Large intestine (tissue), 3 donors: ENCODE data around the gene CYBC1. TPM values are rescaled to one million over a fixed set of nuclear protein-coding genes. Genes with fewer than 3 reads are reported as not detected.
"Not testable (repeated sequence)": the region's sequence is repeated elsewhere in the genome, so short reads cannot be mapped to it uniquely, and the experiment has no call there.

Experiments used
- DNase-seq, 2 donors: peaks; one replicate each; pipeline versions ENCODE4 v3.0.0 to v3.0.0-alpha.2; 2013
- H3K27ac ChIP-seq: one replicate; pipeline ENCODE4 v1.5.1; 2013; ENCODE audit warnings: low read length
- H3K27me3 ChIP-seq: 2 replicates; pipeline ENCODE4 v1.6.1; 2013; ENCODE audit warnings: low read length; ENCODE audit not compliant: control insufficient read depth, insufficient read depth
- H3K36me3 ChIP-seq: 2 replicates; pipeline ENCODE4 v1.6.1; 2013; ENCODE audit warnings: low read length; ENCODE audit not compliant: control insufficient read depth, insufficient read depth
- H3K4me1 ChIP-seq: one replicate; pipeline ENCODE4 v1.6.1; 2013; ENCODE audit warnings: low read length; ENCODE audit not compliant: control insufficient read depth, insufficient read depth
- H3K4me3 ChIP-seq: one replicate; pipeline ENCODE4 v1.5.1; 2013; ENCODE audit warnings: low read length
- H3K9me3 ChIP-seq: one replicate; pipeline ENCODE4 v1.6.1; 2013; ENCODE audit warnings: mild to moderate bottlenecking, low read depth, low read length, moderate library complexity; ENCODE audit not compliant: control insufficient read depth
- WGBS: methylation state at CpG from one replicate; pipeline ENCODE4 v1.1.5; 2013; ENCODE audit warnings: low lambda C conversion rate; ENCODE audit not compliant: insufficient coverage; 5-methylcytosine and 5-hydroxymethylcytosine counted together
- polyA plus RNA-seq: library from polyadenylated mRNA; unstranded; fragments of 120-200 nt; gene quantifications from one replicate; pipeline ENCODE4 v1.2.1, GENCODE V29; 2013

CYBC1 gene
- polyA plus RNA-seq, 1 donor = 60.4 TPM

GRCh38 chr17:82416771-82417170 is 33.8 kb downstream of the CYBC1 start:
- WGBS = 86% methylated on average over 1 of the region's 6 CpGs
- Histone ChIP-seq H3K4me1 (peaks cover 11% of the 10 kb centered on the region), H3K27ac (no peak overlapping the region), H3K9me3 (no peaks in the 10 kb centered on the region), H3K27me3 (no peaks in the 10 kb centered on the region), H3K36me3 (peaks cover 14% of the 10 kb centered on the region), H3K4me3 (no peak overlapping the region)
- DNase-seq = no peak

DNA sequence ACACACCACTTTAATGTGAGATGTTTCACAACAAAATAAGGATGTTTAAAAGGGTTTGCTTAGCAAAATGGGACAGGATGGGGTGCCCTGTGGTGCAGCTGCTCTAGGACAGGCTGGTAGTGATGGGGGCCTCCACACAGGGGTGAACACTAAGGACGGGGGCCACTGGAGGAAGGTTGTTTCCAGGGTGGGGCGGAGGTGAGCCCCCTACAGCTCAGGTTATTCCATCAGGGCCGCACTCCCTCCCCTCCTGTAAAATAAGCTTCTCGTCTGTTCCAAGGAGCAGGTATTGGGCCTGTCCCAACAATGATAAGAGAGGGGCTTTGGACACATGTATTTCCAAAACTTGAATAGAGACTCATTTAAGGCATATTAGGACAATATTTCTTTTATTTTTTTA is 34.3 kb downstream of the CYBC1 start:
- H3K4me1 ChIP-seq = peaks cover 11% of the 10 kb centered on the region
- H3K36me3 ChIP-seq = peaks cover 13% of the 10 kb centered on the region
- WGBS = no CpG with 5 or more reads among the region's 4 CpGs
- H3K27me3 ChIP-seq = no peaks in the 10 kb centered on the region
- H3K4me3 ChIP-seq = no peak overlapping the region
- DNase-seq = no peak
- no peaks in the 10 kb centered on the region for H3K9me3 ChIP-seq
- H3K27ac ChIP-seq = no peak overlapping the region

GRCh38 chr17:82415786-82416185 is 34.8 kb downstream of the CYBC1 start:
- H3K4me1 ChIP-seq = peaks cover 11% of the 10 kb centered on the region
- no peak for DNase-seq
- H3K36me3 ChIP-seq = peaks cover 8% of the 10 kb centered on the region
- H3K4me3 ChIP-seq = no peak overlapping the region
- WGBS = no CpG with 5 or more reads among the region's 9 CpGs
- H3K27ac ChIP-seq = no peak overlapping the region
- H3K27me3 ChIP-seq = no peaks in the 10 kb centered on the region
- no peaks in the 10 kb centered on the region for H3K9me3 ChIP-seq

DNA sequence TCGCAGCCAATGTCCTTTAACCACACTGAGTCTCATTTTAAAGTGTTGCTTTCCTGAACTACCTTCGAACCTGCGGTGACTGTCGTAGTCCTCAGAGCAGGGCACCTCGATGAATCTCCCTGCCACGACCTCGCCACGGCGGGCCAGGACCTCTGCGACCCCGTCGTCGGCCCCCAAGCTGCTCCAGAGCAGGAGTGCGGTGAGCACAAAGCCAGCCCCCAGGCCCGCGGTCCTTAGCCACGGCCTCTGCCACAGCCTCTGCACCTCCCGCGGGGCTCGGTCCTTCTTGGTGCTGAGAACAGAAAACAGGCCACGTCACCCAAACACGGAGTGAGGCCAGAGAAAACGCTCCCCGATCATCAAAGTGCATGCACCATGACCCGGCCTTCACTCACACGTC is 35.2 kb downstream of the CYBC1 start:
- Histone ChIP-seq H3K27me3 (no peaks in the 10 kb centered on the region), H3K4me1 (peaks cover 11% of the 10 kb centered on the region), H3K9me3 (no peaks in the 10 kb centered on the region), H3K36me3 (peaks cover 6% of the 10 kb centered on the region), H3K27ac (no peak overlapping the region), H3K4me3 (no peak overlapping the region)
- DNase-seq = no peak
- no CpG with 5 or more reads among the region's 26 CpGs for WGBS

GRCh38 chr17:82414548-82415281 is 35.8 kb downstream of the CYBC1 start:
- Histone ChIP-seq H3K27ac (no peak overlapping the region), H3K36me3 (peaks cover 9% of the 10 kb centered on the region), H3K4me1 (peaks cover 10% of the 10 kb centered on the region), H3K27me3 (no peaks in the 10 kb centered on the region), H3K4me3 (no peak overlapping the region), H3K9me3 (no peaks in the 10 kb centered on the region)
- WGBS = 82% methylated on average over 2 of the region's 38 CpGs
- peak; percentile 32 to 58 for DNase-seq

DNA sequence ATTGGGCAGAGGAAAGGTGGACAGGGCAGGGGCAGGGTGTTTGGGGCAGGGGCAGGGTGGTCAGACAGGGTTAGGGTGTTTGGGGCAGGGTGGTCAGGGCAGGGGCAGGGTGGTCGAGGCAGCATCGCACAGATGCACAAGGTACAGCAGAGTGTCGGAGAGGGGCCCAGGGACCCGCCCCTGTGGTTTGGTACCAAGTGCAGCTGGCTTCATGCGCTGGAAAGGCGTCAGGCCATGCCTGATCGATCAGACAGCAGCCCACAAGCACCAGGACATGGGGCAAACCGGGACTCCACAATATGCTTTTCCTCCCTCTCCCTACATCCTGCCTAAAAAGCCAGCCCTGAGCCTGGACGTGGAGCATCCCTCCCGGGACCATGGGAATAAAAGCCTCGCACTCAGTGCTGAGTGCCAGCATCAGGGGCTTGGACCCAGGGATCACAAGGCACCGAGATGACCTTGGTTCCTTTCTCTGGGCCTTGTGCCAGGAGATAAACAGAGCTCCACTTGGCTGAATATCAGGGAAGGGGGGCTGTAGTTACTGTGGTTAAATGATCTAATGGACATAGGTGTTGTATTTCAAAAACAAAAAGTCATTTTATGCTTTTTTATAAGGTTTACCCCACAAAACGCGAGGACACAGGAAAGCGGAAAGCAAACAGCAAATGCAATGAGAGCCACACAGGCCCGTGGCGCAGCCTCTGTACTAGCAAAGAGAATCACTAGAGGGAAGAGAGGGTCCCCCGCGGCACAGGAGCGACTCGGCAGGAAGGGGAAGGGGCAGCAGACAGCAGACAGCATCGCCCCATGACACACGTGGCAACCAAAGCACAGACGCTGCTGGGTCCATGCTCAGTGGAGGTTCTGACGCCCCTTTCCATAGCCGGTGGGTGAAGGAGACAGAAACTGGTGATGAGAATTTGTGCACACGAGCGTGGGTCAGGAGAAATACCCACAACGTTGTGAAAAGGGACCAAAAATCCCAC is 37.7 kb downstream of the CYBC1 start:
- H3K27ac ChIP-seq = no peak overlapping the region
- no peak overlapping the region for H3K4me3 ChIP-seq
- 89% methylated on average over 5 of the region's 29 CpGs for WGBS
- H3K9me3 ChIP-seq = no peaks in the 10 kb centered on the region
- no peak for DNase-seq
- H3K36me3 ChIP-seq = peaks cover 9% of the 10 kb centered on the region
- H3K4me1 ChIP-seq = peaks cover 6% of the 10 kb centered on the region
- no peaks in the 10 kb centered on the region for H3K27me3 ChIP-seq

- not testable (repeated sequence) for H3K9me3 ChIP-seq, H3K27me3 ChIP-seq, H3K4me1 ChIP-seq, DNase-seq, H3K36me3 ChIP-seq, H3K27ac ChIP-seq, H3K4me3 ChIP-seq
- WGBS = no CpG with 5 or more reads among the region's 16 CpGs
These were observed 38.5 kb downstream of the CYBC1 start for GRCh38 chr17:82412081-82412480.

GRCh38 chr17:82411396-82412053 is 39.0 kb downstream of the CYBC1 start:
- no peak for DNase-seq

GRCh38 chr17:82410014-82410716 is 40.4 kb downstream of the CYBC1 start:
- no peak for DNase-seq

More at GRCh38 chr17:82411396-82412053, 39.0 kb downstream of the CYBC1 start:
- H3K36me3 ChIP-seq = peaks cover 9% of the 10 kb centered on the region
- H3K4me3 ChIP-seq = no peak overlapping the region
- WGBS = no CpG with 5 or more reads among the region's 24 CpGs
- H3K27me3 ChIP-seq = no peaks in the 10 kb centered on the region
- H3K4me1 ChIP-seq = peaks cover 6% of the 10 kb centered on the region
- H3K27ac ChIP-seq = no peak overlapping the region
- no peaks in the 10 kb centered on the region for H3K9me3 ChIP-seq

DNA sequence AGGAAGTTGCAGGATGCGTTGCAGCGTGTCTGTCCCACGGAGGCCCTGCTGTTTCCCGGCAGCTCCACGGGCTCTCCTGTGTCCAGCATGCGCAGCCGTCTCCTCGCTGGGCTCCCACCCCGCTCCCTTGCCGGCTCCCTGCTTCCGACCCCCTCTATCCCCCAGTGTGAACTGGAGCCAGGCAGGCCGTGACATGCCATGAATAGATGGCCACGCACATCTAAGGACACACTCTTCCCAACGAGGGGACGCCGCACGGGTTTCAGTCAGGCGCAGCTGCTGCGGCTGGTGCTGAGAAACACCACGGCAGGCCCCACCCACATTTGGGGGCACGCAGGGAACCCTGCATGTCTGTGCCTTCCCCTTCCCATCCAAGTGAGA is 41.6 kb downstream of the CYBC1 start:
- DNase-seq = no peak
- WGBS = no CpG with 5 or more reads among the region's 21 CpGs
- H3K9me3 ChIP-seq = no peaks in the 10 kb centered on the region
- H3K4me1 ChIP-seq = no peaks in the 10 kb centered on the region
- H3K27ac ChIP-seq = no peak overlapping the region
- H3K27me3 ChIP-seq = no peaks in the 10 kb centered on the region
- no peak overlapping the region for H3K4me3 ChIP-seq
- H3K36me3 ChIP-seq = peaks cover 14% of the 10 kb centered on the region

More at GRCh38 chr17:82410014-82410716, 40.4 kb downstream of the CYBC1 start:
- Histone ChIP-seq H3K27ac (no peak overlapping the region), H3K36me3 (peaks cover 14% of the 10 kb centered on the region), H3K9me3 (no peaks in the 10 kb centered on the region), H3K4me3 (no peak overlapping the region), H3K27me3 (no peaks in the 10 kb centered on the region), H3K4me1 (peaks cover 6% of the 10 kb centered on the region)
- WGBS = no CpG with 5 or more reads among the region's 14 CpGs
